Measurements from ENCODE around the gene RABGGTA. TPM values are rescaled to one million over a fixed set of nuclear protein-coding genes. Genes with fewer than 3 reads are reported as not detected.
A peak's percentile ranks its signal among the peaks of the same experiment; 100 is the strongest.

The RABGGTA gene
- total and polyA plus RNA-seq, 2 experiments from 2014 or later: 17.6 to 20.7 TPM

DNA sequence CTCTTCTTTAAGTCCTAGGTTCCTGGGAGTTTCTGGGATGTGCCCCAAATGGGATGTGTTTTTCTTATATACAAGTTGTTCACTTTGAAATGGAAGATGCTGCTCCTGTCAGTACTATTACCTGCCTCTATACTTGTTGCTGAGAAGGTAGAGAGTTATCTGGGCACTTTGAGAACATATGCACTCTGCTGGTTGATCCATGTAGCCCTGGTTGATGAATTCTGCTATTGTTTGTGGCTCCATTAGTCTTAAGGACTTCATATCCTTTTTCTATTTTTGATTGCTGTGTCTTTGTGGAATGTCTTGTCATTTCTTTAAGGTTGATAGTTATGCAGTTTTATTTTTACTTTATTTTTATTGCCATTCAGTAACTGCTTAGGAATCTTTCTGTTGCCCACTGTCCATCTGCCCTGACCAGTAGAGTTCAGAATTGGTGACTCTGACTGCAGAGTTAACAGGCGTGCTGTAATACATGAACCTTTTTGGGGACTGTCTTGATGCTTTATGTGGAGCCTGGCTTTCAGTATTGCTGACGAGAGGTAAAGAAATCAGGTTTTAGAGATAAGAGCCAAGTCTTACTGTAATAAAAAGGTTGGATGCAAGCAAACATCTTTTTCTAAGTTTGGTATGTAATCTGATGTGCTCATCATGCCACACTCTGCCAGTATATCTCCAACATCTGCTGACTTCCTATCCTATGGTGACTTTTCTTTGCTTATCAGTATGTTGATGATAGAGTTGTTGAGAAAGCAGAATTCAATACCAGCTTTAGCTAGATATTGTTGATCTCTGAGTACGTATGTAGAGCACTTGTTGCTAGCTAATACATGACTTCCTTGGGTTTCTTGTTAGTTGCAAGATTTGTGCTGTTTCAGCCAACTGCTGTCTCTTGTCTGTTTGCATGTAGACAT is 37.0 kb downstream of the RABGGTA start:
- no peak overlapping the region for H3K4me3 ChIP-seq
- peak overlapping the region; percentile 91 for H3K4me3 Mint-ChIP-seq
- H3K27me3 Mint-ChIP-seq (ENCODE audit: insufficient read depth, low read depth, poor library complexity): peaks cover 7% of the 10 kb centered on the region
- H3K4me2 ChIP-seq: no peak overlapping the region
- H3K4me1 ChIP-seq (ENCODE audit: insufficient read depth): peaks cover 15% of the 10 kb centered on the region
- no peak overlapping the region for H3K27ac ChIP-seq (ENCODE audit: low read depth)
- no peaks in the 10 kb centered on the region for H3K27me3 ChIP-seq (ENCODE audit: insufficient read depth)
- H3K36me3 ChIP-seq (ENCODE audit: insufficient read depth): peaks cover 17% of the 10 kb centered on the region; the same call in 1 of the 2 replicates
- ATAC-seq (no peak), DNase-seq (ENCODE audit: low spot score) (no peak)
- H3K36me3 Mint-ChIP-seq (ENCODE audit: low read depth): peaks cover 39% of the 10 kb centered on the region
- H3K9me2 ChIP-seq (ENCODE audit: insufficient read depth): no peaks in the 10 kb centered on the region
- no peaks in the 10 kb centered on the region for H3K9me3 Mint-ChIP-seq
- H3K79me2 ChIP-seq (replicated peaks; ENCODE audit: insufficient read depth): peaks cover 39% of the 10 kb centered on the region
- no peak overlapping the region for H2AFZ ChIP-seq
- peaks cover 17% of the 10 kb centered on the region for H3K4me1 Mint-ChIP-seq
- peaks cover 3% of the 10 kb centered on the region for H4K20me1 ChIP-seq (replicated peaks; ENCODE audit: insufficient read depth)
- H3F3A ChIP-seq (replicated peaks; ENCODE audit: low read depth): peaks cover 7% of the 10 kb centered on the region; the same call in 1 of the 2 replicates
- no peak overlapping the region for H3K27ac Mint-ChIP-seq
- TF ChIP-seq, protein P1, sequence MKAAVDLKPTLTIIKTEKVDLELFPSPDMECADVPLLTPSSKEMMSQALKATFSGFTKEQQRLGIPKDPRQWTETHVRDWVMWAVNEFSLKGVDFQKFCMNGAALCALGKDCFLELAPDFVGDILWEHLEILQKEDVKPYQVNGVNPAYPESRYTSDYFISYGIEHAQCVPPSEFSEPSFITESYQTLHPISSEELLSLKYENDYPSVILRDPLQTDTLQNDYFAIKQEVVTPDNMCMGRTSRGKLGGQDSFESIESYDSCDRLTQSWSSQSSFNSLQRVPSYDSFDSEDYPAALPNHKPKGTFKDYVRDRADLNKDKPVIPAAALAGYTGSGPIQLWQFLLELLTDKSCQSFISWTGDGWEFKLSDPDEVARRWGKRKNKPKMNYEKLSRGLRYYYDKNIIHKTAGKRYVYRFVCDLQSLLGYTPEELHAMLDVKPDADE (IDR thresholded peaks at IDR 0.05): no peak
- TF ChIP-seq STAT1 (IDR thresholded peaks at IDR 0.05; ENCODE audit: unreplicated experiment): no peak
- TF ChIP-seq, protein P2, sequence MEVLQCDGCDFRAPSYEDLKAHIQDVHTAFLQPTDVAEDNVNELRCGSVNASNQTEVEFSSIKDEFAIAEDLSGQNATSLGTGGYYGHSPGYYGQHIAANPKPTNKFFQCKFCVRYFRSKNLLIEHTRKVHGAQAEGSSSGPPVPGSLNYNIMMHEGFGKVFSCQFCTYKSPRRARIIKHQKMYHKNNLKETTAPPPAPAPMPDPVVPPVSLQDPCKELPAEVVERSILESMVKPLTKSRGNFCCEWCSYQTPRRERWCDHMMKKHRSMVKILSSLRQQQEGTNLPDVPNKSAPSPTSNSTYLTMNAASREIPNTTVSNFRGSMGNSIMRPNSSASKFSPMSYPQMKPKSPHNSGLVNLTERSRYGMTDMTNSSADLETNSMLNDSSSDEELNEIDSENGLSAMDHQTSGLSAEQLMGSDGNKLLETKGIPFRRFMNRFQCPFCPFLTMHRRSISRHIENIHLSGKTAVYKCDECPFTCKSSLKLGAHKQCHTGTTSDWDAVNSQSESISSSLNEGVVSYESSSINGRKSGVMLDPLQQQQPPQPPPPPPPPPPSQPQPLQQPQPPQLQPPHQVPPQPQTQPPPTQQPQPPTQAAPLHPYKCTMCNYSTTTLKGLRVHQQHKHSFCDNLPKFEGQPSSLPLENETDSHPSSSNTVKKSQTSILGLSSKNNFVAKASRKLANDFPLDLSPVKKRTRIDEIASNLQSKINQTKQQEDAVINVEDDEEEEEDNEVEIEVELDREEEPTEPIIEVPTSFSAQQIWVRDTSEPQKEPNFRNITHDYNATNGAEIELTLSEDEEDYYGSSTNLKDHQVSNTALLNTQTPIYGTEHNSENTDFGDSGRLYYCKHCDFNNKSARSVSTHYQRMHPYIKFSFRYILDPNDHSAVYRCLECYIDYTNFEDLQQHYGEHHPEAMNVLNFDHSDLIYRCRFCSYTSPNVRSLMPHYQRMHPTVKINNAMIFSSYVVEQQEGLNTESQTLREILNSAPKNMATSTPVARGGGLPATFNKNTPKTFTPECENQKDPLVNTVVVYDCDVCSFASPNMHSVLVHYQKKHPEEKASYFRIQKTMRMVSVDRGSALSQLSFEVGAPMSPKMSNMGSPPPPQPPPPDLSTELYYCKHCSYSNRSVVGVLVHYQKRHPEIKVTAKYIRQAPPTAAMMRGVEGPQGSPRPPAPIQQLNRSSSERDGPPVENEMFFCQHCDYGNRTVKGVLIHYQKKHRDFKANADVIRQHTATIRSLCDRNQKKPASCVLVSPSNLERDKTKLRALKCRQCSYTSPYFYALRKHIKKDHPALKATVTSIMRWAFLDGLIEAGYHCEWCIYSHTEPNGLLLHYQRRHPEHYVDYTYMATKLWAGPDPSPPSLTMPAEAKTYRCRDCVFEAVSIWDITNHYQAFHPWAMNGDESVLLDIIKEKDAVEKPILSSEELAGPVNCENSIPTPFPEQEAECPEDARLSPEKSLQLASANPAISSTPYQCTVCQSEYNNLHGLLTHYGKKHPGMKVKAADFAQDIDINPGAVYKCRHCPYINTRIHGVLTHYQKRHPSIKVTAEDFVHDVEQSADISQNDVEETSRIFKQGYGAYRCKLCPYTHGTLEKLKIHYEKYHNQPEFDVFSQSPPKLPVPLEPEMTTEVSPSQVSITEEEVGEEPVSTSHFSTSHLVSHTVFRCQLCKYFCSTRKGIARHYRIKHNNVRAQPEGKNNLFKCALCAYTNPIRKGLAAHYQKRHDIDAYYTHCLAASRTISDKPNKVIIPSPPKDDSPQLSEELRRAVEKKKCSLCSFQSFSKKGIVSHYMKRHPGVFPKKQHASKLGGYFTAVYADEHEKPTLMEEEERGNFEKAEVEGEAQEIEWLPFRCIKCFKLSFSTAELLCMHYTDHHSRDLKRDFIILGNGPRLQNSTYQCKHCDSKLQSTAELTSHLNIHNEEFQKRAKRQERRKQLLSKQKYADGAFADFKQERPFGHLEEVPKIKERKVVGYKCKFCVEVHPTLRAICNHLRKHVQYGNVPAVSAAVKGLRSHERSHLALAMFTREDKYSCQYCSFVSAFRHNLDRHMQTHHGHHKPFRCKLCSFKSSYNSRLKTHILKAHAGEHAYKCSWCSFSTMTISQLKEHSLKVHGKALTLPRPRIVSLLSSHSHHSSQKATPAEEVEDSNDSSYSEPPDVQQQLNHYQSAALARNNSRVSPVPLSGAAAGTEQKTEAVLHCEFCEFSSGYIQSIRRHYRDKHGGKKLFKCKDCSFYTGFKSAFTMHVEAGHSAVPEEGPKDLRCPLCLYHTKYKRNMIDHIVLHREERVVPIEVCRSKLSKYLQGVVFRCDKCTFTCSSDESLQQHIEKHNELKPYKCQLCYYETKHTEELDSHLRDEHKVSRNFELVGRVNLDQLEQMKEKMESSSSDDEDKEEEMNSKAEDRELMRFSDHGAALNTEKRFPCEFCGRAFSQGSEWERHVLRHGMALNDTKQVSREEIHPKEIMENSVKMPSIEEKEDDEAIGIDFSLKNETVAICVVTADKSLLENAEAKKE (CRISPR knock-in tag; IDR thresholded peaks at IDR 0.05): no peak
- no peak for TF ChIP-seq EZH2phosphoT487 (IDR thresholded peaks at IDR 0.05; ENCODE audit: unreplicated experiment)
- TF ChIP-seq CREB1 (CRISPR knock-in tag; IDR thresholded peaks at IDR 0.05; ENCODE audit: low read depth): no peak
- TF ChIP-seq, protein P3, sequence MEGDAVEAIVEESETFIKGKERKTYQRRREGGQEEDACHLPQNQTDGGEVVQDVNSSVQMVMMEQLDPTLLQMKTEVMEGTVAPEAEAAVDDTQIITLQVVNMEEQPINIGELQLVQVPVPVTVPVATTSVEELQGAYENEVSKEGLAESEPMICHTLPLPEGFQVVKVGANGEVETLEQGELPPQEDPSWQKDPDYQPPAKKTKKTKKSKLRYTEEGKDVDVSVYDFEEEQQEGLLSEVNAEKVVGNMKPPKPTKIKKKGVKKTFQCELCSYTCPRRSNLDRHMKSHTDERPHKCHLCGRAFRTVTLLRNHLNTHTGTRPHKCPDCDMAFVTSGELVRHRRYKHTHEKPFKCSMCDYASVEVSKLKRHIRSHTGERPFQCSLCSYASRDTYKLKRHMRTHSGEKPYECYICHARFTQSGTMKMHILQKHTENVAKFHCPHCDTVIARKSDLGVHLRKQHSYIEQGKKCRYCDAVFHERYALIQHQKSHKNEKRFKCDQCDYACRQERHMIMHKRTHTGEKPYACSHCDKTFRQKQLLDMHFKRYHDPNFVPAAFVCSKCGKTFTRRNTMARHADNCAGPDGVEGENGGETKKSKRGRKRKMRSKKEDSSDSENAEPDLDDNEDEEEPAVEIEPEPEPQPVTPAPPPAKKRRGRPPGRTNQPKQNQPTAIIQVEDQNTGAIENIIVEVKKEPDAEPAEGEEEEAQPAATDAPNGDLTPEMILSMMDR (conservative IDR thresholded peaks at IDR 0.05; ENCODE audit: low read depth in 2 of 2): no peak
- TF ChIP-seq JUNB (IDR thresholded peaks at IDR 0.05; ENCODE audit: unreplicated experiment): no peak
- TF ChIP-seq ZNF331 (CRISPR knock-in tag; IDR thresholded peaks at IDR 0.05; ENCODE audit: low read depth): no peak
- TF ChIP-seq, protein P4, sequence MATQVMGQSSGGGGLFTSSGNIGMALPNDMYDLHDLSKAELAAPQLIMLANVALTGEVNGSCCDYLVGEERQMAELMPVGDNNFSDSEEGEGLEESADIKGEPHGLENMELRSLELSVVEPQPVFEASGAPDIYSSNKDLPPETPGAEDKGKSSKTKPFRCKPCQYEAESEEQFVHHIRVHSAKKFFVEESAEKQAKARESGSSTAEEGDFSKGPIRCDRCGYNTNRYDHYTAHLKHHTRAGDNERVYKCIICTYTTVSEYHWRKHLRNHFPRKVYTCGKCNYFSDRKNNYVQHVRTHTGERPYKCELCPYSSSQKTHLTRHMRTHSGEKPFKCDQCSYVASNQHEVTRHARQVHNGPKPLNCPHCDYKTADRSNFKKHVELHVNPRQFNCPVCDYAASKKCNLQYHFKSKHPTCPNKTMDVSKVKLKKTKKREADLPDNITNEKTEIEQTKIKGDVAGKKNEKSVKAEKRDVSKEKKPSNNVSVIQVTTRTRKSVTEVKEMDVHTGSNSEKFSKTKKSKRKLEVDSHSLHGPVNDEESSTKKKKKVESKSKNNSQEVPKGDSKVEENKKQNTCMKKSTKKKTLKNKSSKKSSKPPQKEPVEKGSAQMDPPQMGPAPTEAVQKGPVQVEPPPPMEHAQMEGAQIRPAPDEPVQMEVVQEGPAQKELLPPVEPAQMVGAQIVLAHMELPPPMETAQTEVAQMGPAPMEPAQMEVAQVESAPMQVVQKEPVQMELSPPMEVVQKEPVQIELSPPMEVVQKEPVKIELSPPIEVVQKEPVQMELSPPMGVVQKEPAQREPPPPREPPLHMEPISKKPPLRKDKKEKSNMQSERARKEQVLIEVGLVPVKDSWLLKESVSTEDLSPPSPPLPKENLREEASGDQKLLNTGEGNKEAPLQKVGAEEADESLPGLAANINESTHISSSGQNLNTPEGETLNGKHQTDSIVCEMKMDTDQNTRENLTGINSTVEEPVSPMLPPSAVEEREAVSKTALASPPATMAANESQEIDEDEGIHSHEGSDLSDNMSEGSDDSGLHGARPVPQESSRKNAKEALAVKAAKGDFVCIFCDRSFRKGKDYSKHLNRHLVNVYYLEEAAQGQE (IDR thresholded peaks at IDR 0.05; ENCODE audit: unreplicated experiment): no peak
- no peak for TF ChIP-seq POLR2AphosphoS5 (IDR thresholded peaks at IDR 0.05; ENCODE audit: low read depth)
- no peak for TF ChIP-seq ZNF114 (CRISPR knock-in tag; IDR thresholded peaks at IDR 0.05)
- no peak for TF ChIP-seq EZH2 (IDR thresholded peaks at IDR 0.05; ENCODE audit: low read depth, unreplicated experiment)
- TF ChIP-seq NANOG (IDR thresholded peaks at IDR 0.05; ENCODE audit: borderline replicate concordance): no peak

Data from GM23338 (cell line).